HEK293 (cell line): ENCODE data around the gene CEP112.

Experiments used
- FEZF1 ChIP-seq: fragments of 450-650 bp; formaldehyde crosslinking; IDR thresholded peaks from 2 replicates; pipeline ENCODE4 v1.5.1; 2016; ENCODE audit warnings: missing biosample characterization, missing genetic modification characterization
- GLI4 ChIP-seq: fragments of 450-650 bp; formaldehyde crosslinking; IDR thresholded peaks from 2 replicates; pipeline ENCODE4 v1.5.1; 2016; ENCODE audit warnings: missing biosample characterization, missing genetic modification characterization
- PRDM2 ChIP-seq: fragments of 450-650 bp; formaldehyde crosslinking; IDR thresholded peaks from 2 replicates; pipeline ENCODE4 v1.5.1; 2016; ENCODE audit warnings: missing biosample characterization, missing genetic modification characterization, borderline replicate concordance
- SP2 ChIP-seq: fragments of 450-650 bp; formaldehyde crosslinking; IDR thresholded peaks from 2 replicates; pipeline ENCODE4 v1.5.1; 2016; ENCODE audit warnings: missing biosample characterization, missing genetic modification characterization
- TSHZ1 ChIP-seq: fragments of 450-650 bp; formaldehyde crosslinking; IDR thresholded peaks from 2 replicates; pipeline ENCODE4 v1.5.1; 2016; ENCODE audit warnings: missing biosample characterization, missing genetic modification characterization, borderline replicate concordance
- ZBTB1 ChIP-seq: fragments of 450-650 bp; formaldehyde crosslinking; IDR thresholded peaks from 2 replicates; pipeline ENCODE4 v1.5.1; 2016; ENCODE audit warnings: missing biosample characterization, missing genetic modification characterization
- ZBTB6 ChIP-seq: fragments of 450-650 bp; formaldehyde crosslinking; IDR thresholded peaks from 2 replicates; pipeline ENCODE4 v1.5.1; 2017; ENCODE audit warnings: missing biosample characterization, missing genetic modification characterization
- ZFHX2 ChIP-seq: fragments of 450-650 bp; formaldehyde crosslinking; conservative IDR thresholded peaks from 2 replicates; pipeline ENCODE4 v1.5.1; 2016; ENCODE audit warnings: missing biosample characterization, missing genetic modification characterization
- ZNF112 ChIP-seq: fragments of 450-650 bp; formaldehyde crosslinking; IDR thresholded peaks from 2 replicates; pipeline ENCODE4 v1.5.0; 2017; ENCODE audit warnings: missing biosample characterization, missing genetic modification characterization
- ZNF114 ChIP-seq: fragments of 450-650 bp; formaldehyde crosslinking; IDR thresholded peaks from 2 replicates; pipeline ENCODE4 v1.5.0; 2017; ENCODE audit warnings: missing biosample characterization, missing genetic modification characterization
- ZNF169 ChIP-seq: fragments of 450-650 bp; formaldehyde crosslinking; IDR thresholded peaks from 2 replicates; pipeline ENCODE4 v1.5.1; 2016; ENCODE audit warnings: missing biosample characterization, missing genetic modification characterization
- ZNF266 ChIP-seq: fragments of 450-650 bp; formaldehyde crosslinking; IDR thresholded peaks from 2 replicates; pipeline ENCODE4 v1.5.1; 2016; ENCODE audit warnings: missing biosample characterization, missing genetic modification characterization, low read depth
- ZNF280D ChIP-seq: fragments of 450-650 bp; formaldehyde crosslinking; IDR thresholded peaks from 2 replicates; pipeline ENCODE4 v1.5.1; 2016; ENCODE audit warnings: missing biosample characterization, missing genetic modification characterization
- ZNF311 ChIP-seq: fragments of 450-650 bp; formaldehyde crosslinking; IDR thresholded peaks from 2 replicates; pipeline ENCODE4 v1.5.1; 2017; ENCODE audit warnings: missing biosample characterization, missing genetic modification characterization, borderline replicate concordance
- ZNF324 ChIP-seq: fragments of 450-650 bp; formaldehyde crosslinking; IDR thresholded peaks from 2 replicates; pipeline ENCODE4 v1.5.1; 2016; ENCODE audit warnings: missing biosample characterization, missing genetic modification characterization
- ZNF341 ChIP-seq: fragments of 450-650 bp; formaldehyde crosslinking; IDR thresholded peaks from 2 replicates; pipeline ENCODE4; 2016; ENCODE audit warnings: low read depth, missing biosample characterization, missing genetic modification characterization
- ZNF416 ChIP-seq: fragments of 450-650 bp; formaldehyde crosslinking; IDR thresholded peaks from 2 replicates; pipeline ENCODE4 v1.5.1; 2016; ENCODE audit warnings: missing biosample characterization, missing genetic modification characterization
- ZNF449 ChIP-seq: fragments of 450-650 bp; formaldehyde crosslinking; IDR thresholded peaks from 2 replicates; pipeline ENCODE4 v1.5.1; 2017; ENCODE audit warnings: missing biosample characterization, mild to moderate bottlenecking, missing genetic modification characterization, moderate library complexity
- ZNF510 ChIP-seq: fragments of 450-650 bp; formaldehyde crosslinking; IDR thresholded peaks from 2 replicates; pipeline ENCODE4 v1.5.1; 2018; ENCODE audit warnings: mild to moderate bottlenecking, missing genetic modification characterization, missing biosample characterization; ENCODE audit not compliant: insufficient replicate concordance
- ZNF521 ChIP-seq: fragments of 450-650 bp; formaldehyde crosslinking; IDR thresholded peaks from 2 replicates; pipeline ENCODE4 v1.5.1; 2017; ENCODE audit warnings: missing biosample characterization, mild to moderate bottlenecking, missing genetic modification characterization
- ZNF692 ChIP-seq: fragments of 450-650 bp; formaldehyde crosslinking; IDR thresholded peaks from 2 replicates; pipeline ENCODE4 v1.5.1; 2016; ENCODE audit warnings: missing biosample characterization, missing genetic modification characterization

Gene CEP112

GRCh38 chr17:65627891-65628643 lies 563.9 kb downstream of the CEP112 start (continued):
- TF ChIP-seq ZNF341 (tag by site-specific recombination) = no peak
- no peak for TF ChIP-seq ZNF521 (tag by site-specific recombination)
- TF ChIP-seq ZNF266 (tag by site-specific recombination) = no peak
- no peak for TF ChIP-seq PRDM2 (tag by site-specific recombination)
- TF ChIP-seq ZNF280D (tag by site-specific recombination) = no peak
- TF ChIP-seq ZNF449 (tag by site-specific recombination) = no peak
- no peak for TF ChIP-seq ZNF169 (tag by site-specific recombination)
- peak; percentile 22; the same call in 1 of the 2 replicates for TF ChIP-seq ZNF324 (tag by site-specific recombination)
- TF ChIP-seq GLI4 = no peak
- no peak for TF ChIP-seq ZBTB6 (tag by site-specific recombination)
- peak; percentile 87 for TF ChIP-seq FEZF1
- no peak for TF ChIP-seq ZNF311 (tag by site-specific recombination)
- peak; percentile 86; the same call in 1 of the 2 replicates for TF ChIP-seq ZBTB1 (tag by site-specific recombination)
- no peak for TF ChIP-seq ZNF416 (tag by site-specific recombination)
- TF ChIP-seq ZNF114 (tag by site-specific recombination) = no peak
- no peak for TF ChIP-seq ZNF510 (tag by site-specific recombination)
- no peak for TF ChIP-seq ZNF112 (tag by site-specific recombination)
- TF ChIP-seq SP2 = no peak
- TF ChIP-seq TSHZ1 = peak; percentile 31; the same call in 1 of the 2 replicates
- TF ChIP-seq ZNF692 (tag by site-specific recombination) = no peak
- peak; percentile 81 for TF ChIP-seq ZFHX2
